ENCODE results near the gene ING3.
"Not testable (repeated sequence)": the region's sequence is repeated elsewhere in the genome, so short reads cannot be mapped to it uniquely, and the experiment has no call there.

Gene ING3

DNA sequence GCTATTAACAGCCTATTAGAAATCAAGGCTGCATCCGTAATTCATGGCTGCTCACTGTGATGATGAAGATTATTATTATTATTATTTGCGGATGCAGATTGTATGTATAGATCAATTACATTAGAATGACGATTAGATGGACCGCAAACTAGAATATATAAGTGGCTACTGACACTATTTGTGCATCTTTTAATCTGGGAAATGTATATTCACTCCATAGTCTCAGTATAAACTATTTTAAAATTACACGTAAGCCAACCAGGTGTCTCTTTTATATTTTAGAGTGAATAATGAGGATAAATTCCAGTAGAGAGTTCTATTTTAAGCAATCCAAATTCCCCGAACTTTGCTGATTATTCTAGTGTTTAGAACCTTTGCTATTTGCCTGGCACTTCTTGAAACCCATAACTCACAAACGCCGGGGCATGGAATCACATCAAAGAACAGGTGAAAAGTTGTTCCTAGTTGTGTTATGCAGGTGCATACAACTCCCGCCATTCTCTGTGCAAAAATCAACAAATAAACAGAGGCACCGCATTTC, 509 bp upstream of the ING3 start:
- DNase-seq (ENCODE audit: low read depth in 2 of 2) = no peak

DNA sequence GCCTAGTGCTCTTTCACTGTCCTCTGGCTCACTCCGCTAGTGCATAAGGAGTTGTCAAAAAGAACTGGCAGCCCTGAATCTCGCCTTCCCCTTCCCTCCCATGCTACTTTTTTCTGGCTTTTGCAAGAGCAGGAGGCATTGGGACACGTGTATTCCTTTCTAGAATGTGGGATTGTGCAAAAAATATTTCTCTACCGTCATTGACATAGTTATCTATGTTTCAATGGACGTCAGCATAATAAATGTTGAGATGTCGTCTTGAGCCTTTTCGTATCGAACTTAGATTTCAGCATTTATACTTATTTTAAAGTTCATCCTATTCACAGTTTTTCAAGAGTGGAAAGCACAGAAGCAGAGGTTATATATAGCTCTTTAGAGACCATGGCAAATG, 727 bp downstream of the ING3 start:
- no peak for DNase-seq (ENCODE audit: low read depth in 2 of 2)

GRCh38 chr7:120951826-120952225, 1.2 kb downstream of the ING3 start:
- no peak for DNase-seq (ENCODE audit: low read depth in 2 of 2)

DNA sequence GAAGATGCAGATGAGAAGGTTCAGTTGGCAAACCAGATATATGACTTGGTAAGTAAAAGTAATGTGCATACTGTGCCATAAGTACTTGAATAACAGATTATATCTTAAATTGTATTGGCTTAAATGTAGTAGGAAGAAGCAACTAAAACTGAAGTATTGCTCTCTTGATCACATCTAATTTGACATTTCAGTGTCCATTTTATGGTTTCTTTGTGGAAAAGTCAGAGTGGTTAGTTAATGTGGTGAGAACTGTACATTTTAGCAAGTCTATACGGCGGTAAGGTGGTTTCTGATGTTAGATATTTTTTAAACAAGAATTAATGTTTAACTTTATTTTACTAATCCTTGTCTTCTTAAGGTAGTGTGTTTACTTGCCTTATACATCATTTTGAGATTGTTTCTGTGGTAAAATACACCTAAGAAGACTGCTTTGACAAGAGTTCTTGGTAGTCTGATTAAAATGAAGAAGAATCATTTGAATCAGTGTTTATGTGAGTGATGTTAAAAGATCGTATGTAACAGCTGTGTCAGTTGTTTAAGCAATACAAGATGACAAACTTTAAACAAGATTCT, 5.1 kb downstream of the ING3 start:
- DNase-seq (ENCODE audit: low read depth in 2 of 2) = no peak

DNA sequence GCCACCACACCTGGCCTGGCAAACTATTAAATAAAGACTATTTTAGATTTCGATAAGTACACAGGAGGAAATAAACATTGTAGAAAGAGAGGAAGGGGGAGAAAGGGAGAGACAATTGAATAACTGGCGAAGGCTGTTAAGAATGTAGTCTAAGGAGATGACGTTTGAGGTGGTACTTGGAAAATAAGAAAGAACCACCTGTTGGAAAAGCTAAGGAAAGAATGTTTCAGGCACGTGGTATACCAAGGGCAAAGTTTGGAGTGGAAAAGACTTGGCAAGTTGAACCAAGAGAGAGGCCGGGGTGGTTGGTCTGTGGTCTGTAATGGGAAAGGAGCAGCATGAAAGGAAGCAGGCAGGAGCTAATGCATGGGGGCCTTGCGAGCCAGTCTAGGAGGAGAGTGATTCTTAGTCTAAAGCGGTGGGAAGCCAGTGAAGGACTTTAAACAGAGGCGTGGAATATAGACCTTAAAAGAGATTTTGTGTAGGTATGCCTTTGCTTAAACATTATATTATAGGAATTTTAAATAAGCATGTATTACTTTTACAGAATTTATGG, 9.4 kb downstream of the ING3 start:
- no peak for DNase-seq (ENCODE audit: low read depth in 2 of 2)

DNA sequence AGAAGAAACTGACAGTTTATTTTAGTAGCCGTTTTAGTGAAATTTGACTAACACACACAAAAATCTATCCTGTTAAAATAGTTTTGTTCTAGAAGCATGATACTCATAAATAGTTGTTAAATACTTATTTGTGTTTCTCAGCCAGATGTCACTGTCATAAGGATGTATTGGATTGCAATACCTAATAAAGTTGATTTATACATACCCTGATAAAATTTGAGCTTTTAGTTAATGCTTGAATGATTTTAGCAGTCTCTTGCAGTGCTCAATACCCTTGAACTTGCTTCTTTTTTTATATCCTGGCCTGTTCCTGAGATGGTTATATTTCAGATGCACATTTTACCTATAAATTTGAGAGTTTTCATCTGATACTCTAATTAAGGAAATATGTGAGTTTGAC, 10.1 kb downstream of the ING3 start:
- no peak for DNase-seq (ENCODE audit: low read depth in 2 of 2)

GRCh38 chr7:120961638-120962173, 11.1 kb downstream of the ING3 start:
- DNase-seq (ENCODE audit: low read depth in 2 of 2) = no peak

DNA sequence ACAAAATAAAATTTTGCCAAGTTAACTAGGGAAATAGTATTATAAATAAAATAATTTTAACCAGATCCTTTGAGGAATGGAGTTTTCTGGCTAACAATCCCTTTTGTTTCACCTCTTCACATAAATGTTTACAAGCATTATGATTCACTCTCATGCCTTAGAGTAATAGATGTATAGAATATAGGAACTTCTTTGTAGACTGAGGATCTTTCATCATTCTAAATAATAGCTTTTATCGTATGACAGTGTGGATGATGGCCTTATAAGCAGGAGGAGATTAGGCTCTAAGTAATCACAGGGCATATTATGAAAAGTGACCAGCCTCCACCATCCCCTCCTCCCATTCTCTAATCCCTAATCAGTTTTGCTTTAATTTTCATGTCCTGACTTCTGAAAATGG, 13.5 kb downstream of the ING3 start:
- DNase-seq (ENCODE audit: low read depth in 2 of 2) = no peak

DNA sequence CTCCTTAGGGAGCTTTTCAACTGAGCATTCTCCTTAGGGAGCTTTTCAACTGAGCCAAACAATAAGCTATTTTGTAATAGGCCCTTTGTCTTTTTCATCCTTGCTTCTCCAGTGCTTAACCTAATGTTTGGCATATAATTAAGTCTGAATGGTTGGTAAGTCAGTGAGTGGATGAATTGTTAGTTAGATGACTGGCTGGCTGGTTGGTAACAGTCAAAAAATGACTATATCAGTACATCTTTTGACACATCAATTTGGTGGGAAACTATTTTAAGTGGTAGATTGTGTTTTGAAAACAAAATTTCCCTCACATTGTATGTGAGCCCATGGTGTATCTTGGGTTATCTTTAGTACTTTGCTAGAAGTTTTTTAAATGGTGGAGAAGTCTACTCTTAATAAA, 16.4 kb downstream of the ING3 start:
- no peak for DNase-seq (ENCODE audit: low read depth in 2 of 2)

DNA sequence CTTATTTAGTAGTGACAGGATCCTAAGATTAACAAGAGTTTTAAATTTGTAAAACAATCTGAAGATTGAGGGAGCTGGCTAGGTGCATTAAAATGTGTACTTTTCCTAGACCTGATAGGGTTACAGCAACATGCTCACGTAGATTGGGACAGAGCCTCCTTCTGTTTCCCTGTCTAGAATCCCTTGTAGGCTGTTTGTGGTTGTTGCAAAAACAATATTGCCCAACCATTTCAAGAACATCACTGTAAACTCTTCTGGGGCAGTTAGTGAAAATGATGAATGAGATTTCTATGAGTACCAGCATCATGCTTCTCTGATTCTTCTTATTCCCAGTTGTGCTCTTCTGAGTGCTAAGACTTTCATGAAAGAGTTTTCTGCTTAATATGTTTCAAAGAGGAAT, 23.3 kb downstream of the ING3 start:
- DNase-seq (ENCODE audit: low read depth in 2 of 2) = no peak

GRCh38 chr7:120979765-120980499, 29.4 kb downstream of the ING3 start:
- DNase-seq (ENCODE audit: low read depth in 2 of 2) = no peak

DNA sequence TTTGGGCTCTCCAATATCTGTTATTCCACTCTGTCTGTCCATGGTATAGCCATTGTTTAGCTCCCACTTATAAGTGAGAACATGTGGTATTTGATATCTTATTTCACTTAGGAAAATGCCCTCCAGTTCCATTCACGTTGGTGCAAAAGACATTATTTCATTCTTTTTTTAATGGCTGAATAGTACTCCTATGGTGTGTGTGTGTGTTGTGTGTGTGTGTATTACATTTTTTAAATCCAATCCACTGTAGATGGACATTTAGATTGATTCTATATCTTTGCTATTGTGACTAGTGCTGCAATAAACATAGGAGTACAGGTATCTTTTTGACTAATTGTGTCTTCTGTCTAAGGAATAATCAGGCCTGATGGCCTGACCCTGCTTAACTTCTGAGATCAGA, 30.5 kb downstream of the ING3 start:
- DNase-seq (ENCODE audit: low read depth in 2 of 2) = no peak

DNA sequence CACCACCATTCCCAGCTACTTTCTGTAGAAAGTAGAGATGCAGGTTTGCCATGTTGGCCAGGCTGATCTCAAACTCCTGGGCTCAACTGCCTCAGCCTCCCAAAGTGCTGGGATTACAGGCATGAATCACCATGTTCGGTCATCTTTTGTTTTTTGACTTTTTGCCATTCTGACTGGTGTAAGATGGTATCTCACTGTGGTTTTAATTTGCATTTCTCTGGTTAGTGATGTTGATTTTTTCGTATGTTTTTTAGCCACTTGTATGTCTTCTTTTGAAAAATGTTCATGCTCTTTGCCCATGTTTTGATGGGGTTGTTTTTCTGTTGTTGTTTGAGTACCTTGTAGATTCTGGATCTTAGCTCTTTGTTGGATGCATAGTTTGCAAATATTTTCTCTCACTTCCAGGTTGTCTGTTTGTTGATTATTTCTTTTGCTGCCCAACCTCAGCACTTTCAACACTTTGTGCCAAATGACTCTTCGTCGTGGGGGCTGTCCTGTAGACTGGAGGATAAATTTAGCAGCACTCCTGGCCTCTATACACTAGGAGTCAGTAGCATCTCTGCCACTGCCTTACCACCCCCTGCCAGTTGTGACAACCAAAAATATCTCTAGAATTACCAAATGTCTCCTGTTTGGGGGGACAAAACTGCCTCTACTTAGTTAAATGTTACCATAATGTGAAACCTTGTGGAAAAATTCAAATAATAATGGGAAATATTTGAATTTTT, 31.5 kb downstream of the ING3 start:
- DNase-seq (ENCODE audit: low read depth in 2 of 2) = no peak

- not testable (repeated sequence) for DNase-seq (ENCODE audit: low read depth in 2 of 2)
Measured at GRCh38 chr7:120983592-120983991, 33.0 kb downstream of the ING3 start.

DNA sequence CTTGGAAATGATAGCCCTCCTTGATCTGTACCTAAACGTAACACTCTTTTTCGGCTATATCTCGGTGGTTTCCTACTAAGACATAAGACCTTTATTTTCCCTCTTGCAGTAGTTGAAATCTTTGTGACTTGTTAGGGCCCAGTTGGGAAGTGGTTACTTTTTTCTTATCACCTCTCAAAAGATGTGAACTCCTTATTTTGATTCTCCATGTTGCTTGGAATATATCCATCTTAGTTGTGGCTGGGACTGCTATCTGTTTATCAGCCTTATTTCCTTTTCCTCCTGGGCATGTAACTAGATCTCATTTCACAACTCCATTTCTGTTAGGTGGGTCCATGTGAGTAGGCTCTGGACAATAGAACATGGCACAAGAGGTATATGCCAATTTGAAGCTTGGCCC, 33.8 kb downstream of the ING3 start:
- DNase-seq (ENCODE audit: low read depth in 2 of 2) = no peak

DNA sequence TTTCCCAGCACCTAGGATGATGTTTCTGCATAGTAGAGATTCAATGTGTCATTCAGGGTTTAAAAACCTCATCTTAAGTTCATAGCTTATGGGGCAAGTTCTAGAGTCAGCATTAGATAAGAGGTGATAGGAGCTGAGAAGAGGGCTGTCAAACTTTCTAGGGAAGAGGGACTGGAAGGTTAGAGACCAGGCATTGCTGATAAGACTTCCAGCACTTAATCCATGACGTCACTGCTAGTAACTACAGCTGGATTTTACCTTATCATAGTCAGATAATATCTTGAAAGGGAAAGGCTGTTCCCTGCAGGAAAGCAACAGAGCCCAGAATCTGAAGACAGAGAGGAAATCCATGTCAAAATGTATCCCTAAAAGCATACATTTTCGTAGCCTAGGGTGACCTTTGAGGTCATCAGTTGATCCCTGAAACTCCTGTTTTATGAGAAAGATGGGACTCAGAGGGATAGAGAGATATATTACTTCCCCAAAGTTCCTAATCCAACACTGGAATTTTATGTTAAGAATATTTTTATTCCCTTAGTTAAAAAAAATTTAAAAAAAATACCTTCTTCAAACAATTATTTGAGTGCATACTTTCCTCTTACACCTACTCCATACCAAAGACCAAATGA, 34.7 kb downstream of the ING3 start:
- no peak for DNase-seq (ENCODE audit: low read depth in 2 of 2)

- DNase-seq (ENCODE audit: low read depth in 2 of 2) = no peak
Measured at GRCh38 chr7:120985839-120986238, 35.3 kb downstream of the ING3 start.

- DNase-seq (ENCODE audit: low read depth in 2 of 2) = no peak
Measured at GRCh38 chr7:120986650-120987049, 36.1 kb downstream of the ING3 start.

GRCh38 chr7:120987280-120987679, 36.7 kb downstream of the ING3 start:
- DNase-seq (ENCODE audit: low read depth in 2 of 2) = no peak

DNA sequence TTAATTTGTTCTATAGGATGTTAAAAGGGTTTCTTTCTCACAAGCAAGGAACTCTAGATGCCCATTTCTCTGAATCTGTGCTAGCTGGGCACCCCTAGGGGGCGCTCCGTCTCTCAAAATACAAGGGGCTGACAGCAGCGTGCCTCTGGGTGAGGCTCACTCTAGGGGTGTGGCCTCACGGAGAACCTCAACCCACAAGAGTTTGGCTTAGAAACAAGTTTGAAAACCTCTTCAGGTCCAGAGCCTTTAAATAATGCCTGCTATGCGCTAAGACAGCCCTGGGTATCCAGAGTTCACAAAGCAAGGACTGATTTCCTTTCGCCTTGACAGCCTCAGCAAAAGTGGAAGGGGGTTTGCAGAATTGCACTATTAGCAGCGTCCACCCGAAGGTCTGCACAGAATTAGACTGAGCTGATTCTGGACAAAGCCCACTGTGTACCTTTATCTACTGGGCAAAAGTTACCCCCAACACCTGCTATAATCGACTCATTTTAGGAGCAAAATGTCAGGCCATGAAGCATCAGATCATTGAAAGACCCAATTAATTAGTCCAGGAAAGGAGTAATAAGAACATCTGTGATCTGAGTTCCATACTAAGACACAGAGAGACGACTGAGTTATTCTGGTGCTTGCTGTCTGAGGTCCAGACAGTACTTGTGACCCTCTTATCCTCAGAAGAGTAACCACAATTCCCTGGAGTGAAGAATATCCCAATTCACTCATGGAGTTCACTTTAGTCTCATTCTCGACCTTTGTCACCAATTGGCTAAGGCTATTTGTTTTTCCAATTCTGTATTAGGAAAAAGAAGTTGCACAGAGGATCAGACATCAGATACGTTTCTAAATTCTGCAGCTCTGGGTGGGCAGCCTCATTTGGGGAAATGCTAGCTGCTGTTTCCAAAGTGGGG, 37.4 kb downstream of the ING3 start:
- DNase-seq (ENCODE audit: low read depth in 2 of 2) = peak; percentile 58 to 70
